Urinary bladder (tissue), 4 donors: Measurements from ENCODE around the gene DPM1. TPM values are rescaled to one million over a fixed set of nuclear protein-coding genes. Genes with fewer than 3 reads are reported as not detected.
"Not testable (repeated sequence)": the region's sequence is repeated elsewhere in the genome, so short reads cannot be mapped to it uniquely, and the experiment has no call there.

ENCODE experiments used
- DNase-seq: peaks from one replicate; pipeline ENCODE4 v3.0.0-alpha.2; 2015; ENCODE audit errors: extremely low spot score
- H3K27ac ChIP-seq: one replicate; pipeline ENCODE4 v1.5.1; 2013; ENCODE audit warnings: low read depth, mild to moderate bottlenecking, moderate library complexity
- H3K36me3 ChIP-seq: one replicate; pipeline ENCODE4 v1.6.1; 2013; ENCODE audit warnings: mild to moderate bottlenecking, moderate library complexity; ENCODE audit not compliant: insufficient read depth
- H3K4me1 ChIP-seq: one replicate; pipeline ENCODE4 v1.6.1; 2013; ENCODE audit warnings: mild to moderate bottlenecking, moderate library complexity; ENCODE audit not compliant: insufficient read depth
- H3K4me3 ChIP-seq: one replicate; pipeline ENCODE4 v1.5.1; 2013; ENCODE audit warnings: low read depth, low read length
- WGBS: extraction: QIAGEN DNeasy Blood & Tissue Kit; methylation state at CpG from one replicate; pipeline ENCODE4 v1.1.7; 2013; 5-methylcytosine and 5-hydroxymethylcytosine counted together
- polyA plus RNA-seq: library from polyadenylated mRNA; stranded (reverse); fragments of 200-250 nt; gene quantifications from one replicate; pipeline ENCODE4 v1.2.3, GENCODE V29; 2013
- total RNA-seq: library from RNA; depleted of rRNA; stranded (reverse); fragments of >200 nt; gene quantifications from one replicate; pipeline ENCODE4 v1.2.3, GENCODE V29; 2014
- donor health status: healthy with polysubstance abuse.
- donor health status: healthy.

DPM1 gene
- total and polyA plus RNA-seq, 2 donors: 56.3 TPM

- no peaks in the 10 kb centered on the region for H3K4me1 ChIP-seq
- WGBS: 48% methylated on average over 4 of the region's 4 CpGs
- H3K36me3 ChIP-seq: no peaks in the 10 kb centered on the region
- no peak overlapping the region for H3K27ac ChIP-seq
- no peak for DNase-seq
- no peak overlapping the region for H3K4me3 ChIP-seq
Measured at GRCh38 chr20:50992336-50992732, 34.0 kb upstream of the DPM1 start.

- 88% methylated on average over 3 of the region's 3 CpGs for WGBS
- Histone ChIP-seq H3K36me3 (no peaks in the 10 kb centered on the region), H3K27ac (no peak overlapping the region), H3K4me3 (no peak overlapping the region), H3K4me1 (no peaks in the 10 kb centered on the region)
- no peak for DNase-seq
Measured at GRCh38 chr20:50991076-50991475, 32.7 kb upstream of the DPM1 start.

- DNase-seq: peak; percentile 86
- Histone ChIP-seq H3K36me3 (no peaks in the 10 kb centered on the region), H3K4me3 (no peak overlapping the region), H3K27ac (no peak overlapping the region), H3K4me1 (no peaks in the 10 kb centered on the region)
- 9% methylated on average over 13 of the region's 13 CpGs for WGBS
Measured at GRCh38 chr20:50987493-50988210, 29.3 kb upstream of the DPM1 start.

GRCh38 chr20:50983321-50983720 lies 25.0 kb upstream of the DPM1 start:
- 59% methylated on average over 2 of the region's 2 CpGs for WGBS
- no peaks in the 10 kb centered on the region for H3K4me1 ChIP-seq
- DNase-seq: no peak

GRCh38 chr20:50982363-50982762 lies 24.0 kb upstream of the DPM1 start:
- DNase-seq: no peak
- 25% methylated on average over 4 of the region's 4 CpGs for WGBS

More at GRCh38 chr20:50983321-50983720, 25.0 kb upstream of the DPM1 start:
- no peak overlapping the region for H3K4me3 ChIP-seq
- H3K27ac ChIP-seq: no peak overlapping the region
- H3K36me3 ChIP-seq: no peaks in the 10 kb centered on the region

GRCh38 chr20:50981714-50982048 lies 23.3 kb upstream of the DPM1 start:
- DNase-seq: no peak
- H3K4me3 ChIP-seq: no peak overlapping the region
- no peaks in the 10 kb centered on the region for H3K4me1 ChIP-seq
- WGBS: 86% methylated on average over 3 of the region's 3 CpGs
- no peak overlapping the region for H3K27ac ChIP-seq
- H3K36me3 ChIP-seq: no peaks in the 10 kb centered on the region

More at GRCh38 chr20:50982363-50982762, 24.0 kb upstream of the DPM1 start:
- Histone ChIP-seq H3K4me3 (no peak overlapping the region), H3K4me1 (no peaks in the 10 kb centered on the region), H3K36me3 (no peaks in the 10 kb centered on the region), H3K27ac (no peak overlapping the region)

GRCh38 chr20:50980851-50981713 lies 22.8 kb upstream of the DPM1 start:
- 47% methylated on average over 26 of the region's 26 CpGs for WGBS
- DNase-seq: peak; percentile 51
- Histone ChIP-seq H3K4me3 (no peak overlapping the region), H3K36me3 (no peaks in the 10 kb centered on the region), H3K4me1 (no peaks in the 10 kb centered on the region), H3K27ac (no peak overlapping the region)

GRCh38 chr20:50980071-50980681 lies 21.8 kb upstream of the DPM1 start:
- no peaks in the 10 kb centered on the region for H3K4me1 ChIP-seq
- DNase-seq: no peak
- H3K4me3 ChIP-seq: no peak overlapping the region
- H3K27ac ChIP-seq: no peak overlapping the region
- no peaks in the 10 kb centered on the region for H3K36me3 ChIP-seq
- 54% methylated on average over 8 of the region's 8 CpGs for WGBS

- not testable (repeated sequence) for H3K27ac ChIP-seq, DNase-seq, H3K36me3 ChIP-seq, H3K4me1 ChIP-seq, H3K4me3 ChIP-seq
- WGBS: 93% methylated on average over 4 of the region's 4 CpGs
Measured at GRCh38 chr20:50978533-50978932, 20.2 kb upstream of the DPM1 start.

- no peak for DNase-seq
- no peaks in the 10 kb centered on the region for H3K36me3 ChIP-seq
- no peaks in the 10 kb centered on the region for H3K4me1 ChIP-seq
- WGBS: 40% methylated on average over 20 of the region's 20 CpGs
- no peak overlapping the region for H3K27ac ChIP-seq
- no peak overlapping the region for H3K4me3 ChIP-seq
Measured at GRCh38 chr20:50977066-50978021, 19.0 kb upstream of the DPM1 start.

GRCh38 chr20:50975701-50976330 lies 17.5 kb upstream of the DPM1 start:
- Histone ChIP-seq H3K27ac (no peak overlapping the region), H3K4me1 (no peaks in the 10 kb centered on the region), H3K4me3 (no peak overlapping the region), H3K36me3 (no peaks in the 10 kb centered on the region)
- WGBS: 92% methylated on average over 10 of the region's 10 CpGs
- no peak for DNase-seq

- Histone ChIP-seq H3K4me1 (no peaks in the 10 kb centered on the region), H3K36me3 (no peaks in the 10 kb centered on the region), H3K4me3 (no peak overlapping the region), H3K27ac (no peak overlapping the region)
- DNase-seq: no peak
- WGBS: 73% methylated on average over 8 of the region's 8 CpGs
Measured at GRCh38 chr20:50969912-50970311, 11.6 kb upstream of the DPM1 start.

- no peak for DNase-seq
- 86% methylated on average over 5 of the region's 5 CpGs for WGBS
- Histone ChIP-seq H3K4me3 (no peak overlapping the region), H3K36me3 (no peaks in the 10 kb centered on the region), H3K4me1 (no peaks in the 10 kb centered on the region), H3K27ac (no peak overlapping the region)
Measured at GRCh38 chr20:50969435-50969834, 11.1 kb upstream of the DPM1 start.
